ENCODE measurements around the gene ACTN4.

Gene ACTN4

GRCh38 chr19:38644719-38645118 is 2.7 kb upstream of the ACTN4 start:
- Histone ChIP-seq H3K9me2 (replicated peaks; ENCODE audit: low read depth, low read length) (no peaks in the 10 kb centered on the region), H3K27me3 (ENCODE audit: insufficient read depth, low read length, poor library complexity, severe bottlenecking) (peaks cover 7% of the 10 kb centered on the region), H3F3A (ENCODE audit: low read depth) (no peaks in the 10 kb centered on the region), H3K79me2 (ENCODE audit: insufficient read depth, low read length) (peaks cover 23% of the 10 kb centered on the region), H2AFZ (ENCODE audit: low read length) (no peak overlapping the region), H3K9ac (ENCODE audit: low read depth, low read length, poor library complexity, severe bottlenecking) (no peak overlapping the region), H3K4me1 (ENCODE audit: insufficient read depth, low read length, poor library complexity, severe bottlenecking) (peaks cover 19% of the 10 kb centered on the region), H3K36me3 (ENCODE audit: insufficient read depth, low read length) (no peaks in the 10 kb centered on the region), H3K4me3 (ENCODE audit: low read length, poor library complexity, severe bottlenecking) (no peak overlapping the region), H4K20me1 (ENCODE audit: insufficient read depth, low read length, poor library complexity, severe bottlenecking) (peaks cover 17% of the 10 kb centered on the region), H3K4me2 (ENCODE audit: low read depth, low read length, poor library complexity, severe bottlenecking) (no peak overlapping the region), H3K9me3 (ENCODE audit: insufficient read depth, low read depth, low read length) (no peaks in the 10 kb centered on the region)
- TF ChIP-seq EZH2phosphoT487 (IDR thresholded peaks at IDR 0.05; ENCODE audit: borderline replicate concordance) (no peak), CTCF (conservative IDR thresholded peaks at IDR 0.05; ENCODE audit: low read length) (no peak)

GRCh38 chr19:38647966-38648768 is 718 bp downstream of the ACTN4 start:
- H3K27me3 ChIP-seq (ENCODE audit: insufficient read depth, low read length, poor library complexity, severe bottlenecking), result peaks cover 7% of the 10 kb centered on the region
- no peaks in the 10 kb centered on the region for H3K9me3 ChIP-seq (ENCODE audit: insufficient read depth, low read depth, low read length)
- TF ChIP-seq EZH2phosphoT487 (IDR thresholded peaks at IDR 0.05; ENCODE audit: borderline replicate concordance) (no peak), CTCF (conservative IDR thresholded peaks at IDR 0.05; ENCODE audit: low read length) (no peak)
- H3K9ac ChIP-seq (ENCODE audit: low read depth, low read length, poor library complexity, severe bottlenecking), result peak overlapping the region; percentile 93
- no peaks in the 10 kb centered on the region for H3K36me3 ChIP-seq (ENCODE audit: insufficient read depth, low read length)
- peaks cover 48% of the 10 kb centered on the region for H4K20me1 ChIP-seq (ENCODE audit: insufficient read depth, low read length, poor library complexity, severe bottlenecking)
- no peaks in the 10 kb centered on the region for H3F3A ChIP-seq (ENCODE audit: low read depth)
- peak overlapping the region; percentile 98 for H3K4me2 ChIP-seq (ENCODE audit: low read depth, low read length, poor library complexity, severe bottlenecking)
- no peaks in the 10 kb centered on the region for H3K9me2 ChIP-seq (replicated peaks; ENCODE audit: low read depth, low read length)
- peaks cover 41% of the 10 kb centered on the region for H3K4me1 ChIP-seq (ENCODE audit: insufficient read depth, low read length, poor library complexity, severe bottlenecking)
- peaks cover 57% of the 10 kb centered on the region for H3K79me2 ChIP-seq (ENCODE audit: insufficient read depth, low read length)
- H2AFZ ChIP-seq (ENCODE audit: low read length), result no peak overlapping the region
- peak overlapping the region; percentile 90 for H3K4me3 ChIP-seq (ENCODE audit: low read length, poor library complexity, severe bottlenecking)

GRCh38 chr19:38648769-38649304 is 1.4 kb downstream of the ACTN4 start:
- Histone ChIP-seq H3K9me3 (ENCODE audit: insufficient read depth, low read depth, low read length) (no peaks in the 10 kb centered on the region), H3F3A (ENCODE audit: low read depth) (no peaks in the 10 kb centered on the region), H3K4me2 (ENCODE audit: low read depth, low read length, poor library complexity, severe bottlenecking) (peak overlapping the region; percentile 98), H3K9me2 (replicated peaks; ENCODE audit: low read depth, low read length) (no peaks in the 10 kb centered on the region), H3K36me3 (ENCODE audit: insufficient read depth, low read length) (no peaks in the 10 kb centered on the region), H2AFZ (ENCODE audit: low read length) (no peak overlapping the region), H3K9ac (ENCODE audit: low read depth, low read length, poor library complexity, severe bottlenecking) (peak overlapping the region; percentile 93), H3K4me3 (ENCODE audit: low read length, poor library complexity, severe bottlenecking) (peak overlapping the region; percentile 90), H3K4me1 (ENCODE audit: insufficient read depth, low read length, poor library complexity, severe bottlenecking) (peaks cover 47% of the 10 kb centered on the region), H3K27me3 (ENCODE audit: insufficient read depth, low read length, poor library complexity, severe bottlenecking) (peaks cover 7% of the 10 kb centered on the region), H4K20me1 (ENCODE audit: insufficient read depth, low read length, poor library complexity, severe bottlenecking) (peaks cover 54% of the 10 kb centered on the region), H3K79me2 (ENCODE audit: insufficient read depth, low read length) (peaks cover 64% of the 10 kb centered on the region)
- no peak for TF ChIP-seq EZH2phosphoT487 (IDR thresholded peaks at IDR 0.05; ENCODE audit: borderline replicate concordance)
- no peak for TF ChIP-seq CTCF (conservative IDR thresholded peaks at IDR 0.05; ENCODE audit: low read length)
